HG03575 (cell line): ENCODE results near the gene RFT1.
"Not testable (repeated sequence)": the region's sequence is repeated elsewhere in the genome, so short reads cannot be mapped to it uniquely, and the experiment has no call there.

Experiments used
- ATAC-seq: cut with Tn5 transposase; IDR thresholded peaks from one replicate; pipeline ENCODE4 v1.9.1; 2021; ENCODE audit not compliant: unreplicated experiment, insufficient number of reproducible peaks, low FRiP score; ENCODE audit errors: extremely low read depth

Gene RFT1

GRCh38 chr3:53077476-53078220 lies 52.6 kb downstream of the RFT1 start:
- ATAC-seq, result no peak

GRCh38 chr3:53075743-53076140 lies 54.5 kb downstream of the RFT1 start:
- ATAC-seq, result no peak

- ATAC-seq, result no peak
Observed at GRCh38 chr3:53074761-53075742, 55.2 kb downstream of the RFT1 start.

GRCh38 chr3:53074366-53074696 lies 55.9 kb downstream of the RFT1 start:
- no peak for ATAC-seq

- ATAC-seq, result no peak
Observed at GRCh38 chr3:53073553-53074365, 56.5 kb downstream of the RFT1 start.

GRCh38 chr3:53072653-53073552 lies 57.3 kb downstream of the RFT1 start:
- ATAC-seq, result no peak

- no peak for ATAC-seq
Observed at GRCh38 chr3:53071882-53072431, 58.3 kb downstream of the RFT1 start.

- ATAC-seq, result no peak
Observed at GRCh38 chr3:53069422-53070068, 60.7 kb downstream of the RFT1 start.

- ATAC-seq, result no peak
Observed at GRCh38 chr3:53068176-53068575, 62.1 kb downstream of the RFT1 start.

- no peak for ATAC-seq
Observed at GRCh38 chr3:53067567-53067966, 62.7 kb downstream of the RFT1 start.

- ATAC-seq, result no peak
Observed at GRCh38 chr3:53065841-53066480, 64.3 kb downstream of the RFT1 start.

- no peak for ATAC-seq
Observed at GRCh38 chr3:53062905-53063304, 67.3 kb downstream of the RFT1 start.

- ATAC-seq, result no peak
Observed at GRCh38 chr3:53056442-53056841, 73.8 kb downstream of the RFT1 start.

GRCh38 chr3:53054233-53054632 lies 76.0 kb downstream of the RFT1 start:
- not testable (repeated sequence) for ATAC-seq

GRCh38 chr3:53051929-53052328 lies 78.3 kb downstream of the RFT1 start:
- ATAC-seq, result no peak

- no peak for ATAC-seq
Observed at GRCh38 chr3:53049987-53050386, 80.2 kb downstream of the RFT1 start.
